ENCODE results near the gene KLRF2. TPM values are rescaled to one million over a fixed set of nuclear protein-coding genes. Genes with fewer than 3 reads are reported as not detected.

KLRF2 gene
- total RNA-seq, 2 experiments from 2014 or later = not detected

- no peak overlapping the region for H3K27ac ChIP-seq (ENCODE audit: low read depth, low read length, poor library complexity, severe bottlenecking)
- no peak overlapping the region for H2AFZ ChIP-seq (ENCODE audit: low read length)
- H3K4me1 ChIP-seq (ENCODE audit: insufficient read depth, low read length, poor library complexity, severe bottlenecking) = no peaks in the 10 kb centered on the region
- ChIA-PET POLR2A (no interaction called here), CTCF (ENCODE audit: unreplicated experiment) (no interaction called here)
- H3K4me3 ChIP-seq (ENCODE audit: low read depth, low read length, poor library complexity, severe bottlenecking) = no peak overlapping the region
- DNase-seq (ENCODE audit: low spot score) = no peak
- TF ChIP-seq CTCF (conservative IDR thresholded peaks at IDR 0.05; ENCODE audit: low read length) (no peak), EZH2phosphoT487 (IDR thresholded peaks at IDR 0.05; ENCODE audit: borderline replicate concordance, low read depth, low read length) (no peak)
- intact Hi-C loops (cut with micrococcal nuclease; ENCODE audit: unreplicated experiment) = no loop called here
- no peaks in the 10 kb centered on the region for H4K20me1 ChIP-seq (ENCODE audit: insufficient read depth, low read length)
- no peaks in the 10 kb centered on the region for H3K9me3 ChIP-seq (ENCODE audit: low read length)
- no peaks in the 10 kb centered on the region for H3K36me3 ChIP-seq (ENCODE audit: insufficient read depth, low read length)
- no peaks in the 10 kb centered on the region for H3K9me2 ChIP-seq (ENCODE audit: insufficient read depth, low read length)
- H3K79me2 ChIP-seq (ENCODE audit: insufficient read depth, low read depth, low read length) = no peaks in the 10 kb centered on the region
- H3K4me2 ChIP-seq (ENCODE audit: low read length) = no peak overlapping the region
- no TSS peak for BruUV-seq (replicated peaks)
Observed at GRCh38 chr12:9856151-9856550, 25.1 kb upstream of the KLRF2 start.

- H4K20me1 ChIP-seq (ENCODE audit: insufficient read depth, low read length) = no peaks in the 10 kb centered on the region
- no peaks in the 10 kb centered on the region for H3K36me3 ChIP-seq (ENCODE audit: insufficient read depth, low read length)
- intact Hi-C loops (cut with micrococcal nuclease; ENCODE audit: unreplicated experiment) = no loop called here
- no peak overlapping the region for H2AFZ ChIP-seq (ENCODE audit: low read length)
- H3K4me2 ChIP-seq (ENCODE audit: low read length) = no peak overlapping the region
- TF ChIP-seq EZH2phosphoT487 (IDR thresholded peaks at IDR 0.05; ENCODE audit: borderline replicate concordance, low read depth, low read length) (no peak), CTCF (conservative IDR thresholded peaks at IDR 0.05; ENCODE audit: low read length) (no peak)
- no peaks in the 10 kb centered on the region for H3K9me3 ChIP-seq (ENCODE audit: low read length)
- no peaks in the 10 kb centered on the region for H3K79me2 ChIP-seq (ENCODE audit: insufficient read depth, low read depth, low read length)
- no peak overlapping the region for H3K27ac ChIP-seq (ENCODE audit: low read depth, low read length, poor library complexity, severe bottlenecking)
- ChIA-PET POLR2A (no interaction called here), CTCF (ENCODE audit: unreplicated experiment) (no interaction called here)
- no peaks in the 10 kb centered on the region for H3K9me2 ChIP-seq (ENCODE audit: insufficient read depth, low read length)
- H3K4me3 ChIP-seq (ENCODE audit: low read depth, low read length, poor library complexity, severe bottlenecking) = no peak overlapping the region
- no peaks in the 10 kb centered on the region for H3K4me1 ChIP-seq (ENCODE audit: insufficient read depth, low read length, poor library complexity, severe bottlenecking)
- no peak for DNase-seq (ENCODE audit: low spot score)
- no TSS peak for BruUV-seq (replicated peaks)
Observed at GRCh38 chr12:9856894-9857293, 24.4 kb upstream of the KLRF2 start.

- DNase-seq (ENCODE audit: low spot score) = no peak
- POLR2A ChIA-PET = interaction anchor here (0.6 kb wide), 1 partner anchor 485 kb away, joined by 4 read pairs; no protein-coding TSS in a partner anchor
Observed at GRCh38 chr12:9858135-9858534, 23.2 kb upstream of the KLRF2 start.

More at GRCh38 chr12:9858135-9858534, 23.2 kb upstream of the KLRF2 start:
- CTCF ChIA-PET (ENCODE audit: unreplicated experiment) = no interaction called here
- intact Hi-C loops (cut with micrococcal nuclease; ENCODE audit: unreplicated experiment) = no loop called here
- Histone ChIP-seq H3K79me2 (ENCODE audit: insufficient read depth, low read depth, low read length) (no peaks in the 10 kb centered on the region), H3K4me3 (ENCODE audit: low read depth, low read length, poor library complexity, severe bottlenecking) (no peak overlapping the region), H3K9me2 (ENCODE audit: insufficient read depth, low read length) (no peaks in the 10 kb centered on the region), H3K4me2 (ENCODE audit: low read length) (no peak overlapping the region), H3K36me3 (ENCODE audit: insufficient read depth, low read length) (no peaks in the 10 kb centered on the region), H3K4me1 (ENCODE audit: insufficient read depth, low read length, poor library complexity, severe bottlenecking) (no peaks in the 10 kb centered on the region), H2AFZ (ENCODE audit: low read length) (no peak overlapping the region), H3K27ac (ENCODE audit: low read depth, low read length, poor library complexity, severe bottlenecking) (no peak overlapping the region), H3K9me3 (ENCODE audit: low read length) (no peaks in the 10 kb centered on the region; the same call in 1 of the 2 replicates), H4K20me1 (ENCODE audit: insufficient read depth, low read length) (no peaks in the 10 kb centered on the region)
- no TSS peak for BruUV-seq (replicated peaks)
- TF ChIP-seq CTCF (conservative IDR thresholded peaks at IDR 0.05; ENCODE audit: low read length) (no peak), EZH2phosphoT487 (IDR thresholded peaks at IDR 0.05; ENCODE audit: borderline replicate concordance, low read depth, low read length) (no peak)

Measured in OCI-LY7 (cell line).